DND-41 (cell line): Measurements from ENCODE around the gene FRAT1.

Experiments used
- EZH2 ChIP-seq: IDR thresholded peaks from 3 replicates; pipeline ENCODE4 v1.6.1; 2012; ENCODE audit warnings: borderline replicate concordance, low read depth, mild to moderate bottlenecking, moderate library complexity, low read length, inconsistent platforms; ENCODE audit not compliant: severe bottlenecking
- TF ChIP-seq, protein P1 (sequence below): IDR thresholded peaks from 2 replicates; pipeline ENCODE4 v1.5.1; 2012; ENCODE audit warnings: borderline replicate concordance, low read length, moderate library complexity, mild to moderate bottlenecking; ENCODE audit not compliant: poor library complexity, severe bottlenecking; ENCODE audit errors: extremely low read depth

GRCh38 chr10:97347317-97347716 lies 28.2 kb downstream of the FRAT1 start:
- no peak for TF ChIP-seq EZH2
- TF ChIP-seq, protein P1, sequence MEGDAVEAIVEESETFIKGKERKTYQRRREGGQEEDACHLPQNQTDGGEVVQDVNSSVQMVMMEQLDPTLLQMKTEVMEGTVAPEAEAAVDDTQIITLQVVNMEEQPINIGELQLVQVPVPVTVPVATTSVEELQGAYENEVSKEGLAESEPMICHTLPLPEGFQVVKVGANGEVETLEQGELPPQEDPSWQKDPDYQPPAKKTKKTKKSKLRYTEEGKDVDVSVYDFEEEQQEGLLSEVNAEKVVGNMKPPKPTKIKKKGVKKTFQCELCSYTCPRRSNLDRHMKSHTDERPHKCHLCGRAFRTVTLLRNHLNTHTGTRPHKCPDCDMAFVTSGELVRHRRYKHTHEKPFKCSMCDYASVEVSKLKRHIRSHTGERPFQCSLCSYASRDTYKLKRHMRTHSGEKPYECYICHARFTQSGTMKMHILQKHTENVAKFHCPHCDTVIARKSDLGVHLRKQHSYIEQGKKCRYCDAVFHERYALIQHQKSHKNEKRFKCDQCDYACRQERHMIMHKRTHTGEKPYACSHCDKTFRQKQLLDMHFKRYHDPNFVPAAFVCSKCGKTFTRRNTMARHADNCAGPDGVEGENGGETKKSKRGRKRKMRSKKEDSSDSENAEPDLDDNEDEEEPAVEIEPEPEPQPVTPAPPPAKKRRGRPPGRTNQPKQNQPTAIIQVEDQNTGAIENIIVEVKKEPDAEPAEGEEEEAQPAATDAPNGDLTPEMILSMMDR: no peak
